NB4 (cell line): ENCODE measurements around the gene STK35.

Experiments used
- DNase-seq: peaks from one replicate; pipeline ENCODE4 v3.0.0; 2010; ENCODE audit warnings: low read depth
- H3K4me3 ChIP-seq: one replicate; pipeline ENCODE4 v1.5.1; 2011; ENCODE audit warnings: mild to moderate bottlenecking, low read depth, low read length, moderate library complexity
- MYC ChIP-seq: IDR thresholded peaks from 2 replicates; pipeline ENCODE4 v1.6.1; 2011; ENCODE audit warnings: low read depth, low read length
- POLR2A ChIP-seq: IDR thresholded peaks from 2 replicates; pipeline ENCODE4 v1.6.1; 2011; ENCODE audit warnings: mild to moderate bottlenecking; ENCODE audit not compliant: insufficient read length; ENCODE audit errors: extremely low read depth
- TF ChIP-seq, protein P1 (sequence below): IDR thresholded peaks from 2 replicates; pipeline ENCODE4 v1.6.1; 2011; ENCODE audit warnings: low read depth, low read length
- TF ChIP-seq, protein P2 (sequence below): IDR thresholded peaks from one replicate; pipeline ENCODE4 v1.5.1; 2012; ENCODE audit warnings: low read depth, low read length

Gene STK35

DNA sequence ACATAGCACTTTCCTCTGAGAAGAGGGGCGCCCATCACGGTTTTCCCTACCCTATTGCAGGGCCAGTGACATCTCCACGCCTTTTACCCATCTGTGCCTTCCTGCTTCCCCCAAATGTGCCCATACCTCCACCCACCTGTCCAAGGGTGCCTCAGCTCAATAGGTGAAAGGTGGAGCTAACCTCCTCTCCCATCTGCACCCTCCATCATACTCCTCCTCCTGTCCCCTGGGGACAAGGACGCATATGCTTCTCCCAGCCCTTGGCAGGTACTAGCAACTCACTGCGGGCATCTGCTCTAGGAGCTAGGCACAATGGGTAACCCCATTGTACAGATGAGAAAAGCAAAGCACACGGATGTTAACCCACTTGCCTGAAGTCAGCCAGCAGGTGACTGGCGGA lies 62.8 kb downstream of the STK35 start:
- no peak overlapping the region for H3K4me3 ChIP-seq
- TF ChIP-seq, protein P1, sequence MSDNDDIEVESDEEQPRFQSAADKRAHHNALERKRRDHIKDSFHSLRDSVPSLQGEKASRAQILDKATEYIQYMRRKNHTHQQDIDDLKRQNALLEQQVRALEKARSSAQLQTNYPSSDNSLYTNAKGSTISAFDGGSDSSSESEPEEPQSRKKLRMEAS = no peak
- no peak for TF ChIP-seq MYC
- TF ChIP-seq, protein P2, sequence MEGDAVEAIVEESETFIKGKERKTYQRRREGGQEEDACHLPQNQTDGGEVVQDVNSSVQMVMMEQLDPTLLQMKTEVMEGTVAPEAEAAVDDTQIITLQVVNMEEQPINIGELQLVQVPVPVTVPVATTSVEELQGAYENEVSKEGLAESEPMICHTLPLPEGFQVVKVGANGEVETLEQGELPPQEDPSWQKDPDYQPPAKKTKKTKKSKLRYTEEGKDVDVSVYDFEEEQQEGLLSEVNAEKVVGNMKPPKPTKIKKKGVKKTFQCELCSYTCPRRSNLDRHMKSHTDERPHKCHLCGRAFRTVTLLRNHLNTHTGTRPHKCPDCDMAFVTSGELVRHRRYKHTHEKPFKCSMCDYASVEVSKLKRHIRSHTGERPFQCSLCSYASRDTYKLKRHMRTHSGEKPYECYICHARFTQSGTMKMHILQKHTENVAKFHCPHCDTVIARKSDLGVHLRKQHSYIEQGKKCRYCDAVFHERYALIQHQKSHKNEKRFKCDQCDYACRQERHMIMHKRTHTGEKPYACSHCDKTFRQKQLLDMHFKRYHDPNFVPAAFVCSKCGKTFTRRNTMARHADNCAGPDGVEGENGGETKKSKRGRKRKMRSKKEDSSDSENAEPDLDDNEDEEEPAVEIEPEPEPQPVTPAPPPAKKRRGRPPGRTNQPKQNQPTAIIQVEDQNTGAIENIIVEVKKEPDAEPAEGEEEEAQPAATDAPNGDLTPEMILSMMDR = no peak
- no peak for TF ChIP-seq POLR2A
- no peak for DNase-seq

DNA sequence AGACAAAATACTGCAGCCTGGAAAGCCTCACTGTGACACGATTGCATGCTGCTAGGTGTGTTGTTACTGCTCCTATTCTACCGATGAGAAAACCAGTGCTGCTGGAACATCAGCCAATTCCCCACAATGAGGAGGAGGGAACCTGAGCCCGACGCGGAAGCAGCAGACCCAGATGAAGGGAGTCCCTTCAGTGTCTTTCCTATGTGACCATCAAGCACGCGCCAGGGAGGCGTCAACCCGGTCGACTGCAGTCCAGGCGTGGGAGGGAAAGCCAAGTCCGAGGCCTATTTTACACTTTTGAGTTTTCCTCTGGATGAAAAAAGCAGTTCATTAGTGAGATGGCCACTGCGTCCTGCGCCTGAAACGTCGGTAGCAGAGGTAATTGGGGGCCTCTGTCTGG lies 63.3 kb downstream of the STK35 start:
- H3K4me3 ChIP-seq = no peak overlapping the region
- TF ChIP-seq POLR2A = no peak
- TF ChIP-seq, protein P2 = no peak
- TF ChIP-seq, protein P1 = no peak
- TF ChIP-seq MYC = no peak
- DNase-seq = no peak

DNA sequence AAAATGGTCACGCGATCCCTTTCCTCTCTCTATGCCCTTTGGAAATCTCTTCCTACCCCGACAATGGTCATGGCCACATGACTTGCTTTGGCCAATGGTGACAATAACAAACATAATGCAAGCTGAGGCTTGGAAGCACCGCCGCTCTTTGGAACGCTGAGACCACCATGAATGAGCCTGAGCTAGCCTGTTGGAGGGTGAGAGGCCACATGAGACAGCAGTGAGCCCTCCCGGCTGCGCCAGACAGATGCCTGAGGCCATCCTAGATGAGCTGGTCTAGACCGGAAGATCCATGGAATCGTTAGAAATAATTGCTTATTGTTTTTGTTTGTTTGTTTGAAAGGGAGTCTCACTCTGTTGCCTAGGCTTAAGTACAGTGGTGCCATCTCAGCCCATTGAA lies 64.2 kb downstream of the STK35 start:
- DNase-seq = no peak
- TF ChIP-seq, protein P2 = no peak
- TF ChIP-seq, protein P1 = no peak
- TF ChIP-seq MYC (no peak), POLR2A (no peak)
- H3K4me3 ChIP-seq = no peak overlapping the region

DNA sequence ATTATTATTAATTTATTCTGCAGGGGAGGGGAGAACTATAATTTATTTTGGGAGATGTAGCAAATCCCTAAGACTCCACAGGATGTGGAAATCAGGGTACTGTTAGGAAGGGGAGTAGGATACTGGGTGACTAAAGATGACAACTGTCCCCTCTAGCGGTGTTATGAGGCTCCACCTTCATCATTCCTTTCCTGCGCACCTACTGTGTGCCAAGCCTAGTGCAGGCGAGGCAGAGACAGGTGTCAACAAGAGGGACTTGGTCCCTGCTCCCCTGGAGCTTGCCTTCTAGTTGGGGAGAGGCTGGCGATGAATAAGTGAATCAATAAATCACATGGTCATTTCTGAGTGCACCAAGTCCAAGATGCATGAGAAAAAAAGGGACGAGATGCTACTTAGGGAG lies 65.5 kb downstream of the STK35 start:
- DNase-seq = no peak
- H3K4me3 ChIP-seq = no peak overlapping the region
- TF ChIP-seq MYC (no peak), POLR2A (no peak)
- TF ChIP-seq, protein P2 = no peak
- TF ChIP-seq, protein P1 = no peak

DNA sequence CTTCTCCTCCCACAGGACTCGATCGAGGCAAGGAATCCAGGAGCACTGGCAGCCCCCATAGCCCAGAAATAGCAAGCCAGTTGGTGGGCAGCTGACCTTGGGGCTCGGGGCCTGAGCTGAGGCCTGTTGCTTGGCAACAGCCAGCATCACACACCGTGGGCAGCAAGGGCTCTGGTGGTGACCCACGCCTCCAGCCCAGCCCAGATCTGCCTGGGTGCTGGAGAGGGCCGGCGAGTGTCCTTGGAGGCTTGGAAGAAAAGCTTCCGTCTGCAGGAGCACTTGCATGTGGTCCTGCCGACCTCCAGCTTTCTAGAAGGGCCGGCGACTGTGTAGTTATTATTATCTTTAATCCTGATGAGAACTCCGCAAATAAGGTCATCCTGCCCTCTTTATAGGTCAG lies 67.3 kb downstream of the STK35 start:
- H3K4me3 ChIP-seq = no peak overlapping the region
- no peak for DNase-seq
- TF ChIP-seq POLR2A = no peak
- TF ChIP-seq, protein P1 = no peak
- no peak for TF ChIP-seq MYC
- TF ChIP-seq, protein P2 = no peak
